ENCODE measurements around the gene AP1G2.

AP1G2 gene

DNA sequence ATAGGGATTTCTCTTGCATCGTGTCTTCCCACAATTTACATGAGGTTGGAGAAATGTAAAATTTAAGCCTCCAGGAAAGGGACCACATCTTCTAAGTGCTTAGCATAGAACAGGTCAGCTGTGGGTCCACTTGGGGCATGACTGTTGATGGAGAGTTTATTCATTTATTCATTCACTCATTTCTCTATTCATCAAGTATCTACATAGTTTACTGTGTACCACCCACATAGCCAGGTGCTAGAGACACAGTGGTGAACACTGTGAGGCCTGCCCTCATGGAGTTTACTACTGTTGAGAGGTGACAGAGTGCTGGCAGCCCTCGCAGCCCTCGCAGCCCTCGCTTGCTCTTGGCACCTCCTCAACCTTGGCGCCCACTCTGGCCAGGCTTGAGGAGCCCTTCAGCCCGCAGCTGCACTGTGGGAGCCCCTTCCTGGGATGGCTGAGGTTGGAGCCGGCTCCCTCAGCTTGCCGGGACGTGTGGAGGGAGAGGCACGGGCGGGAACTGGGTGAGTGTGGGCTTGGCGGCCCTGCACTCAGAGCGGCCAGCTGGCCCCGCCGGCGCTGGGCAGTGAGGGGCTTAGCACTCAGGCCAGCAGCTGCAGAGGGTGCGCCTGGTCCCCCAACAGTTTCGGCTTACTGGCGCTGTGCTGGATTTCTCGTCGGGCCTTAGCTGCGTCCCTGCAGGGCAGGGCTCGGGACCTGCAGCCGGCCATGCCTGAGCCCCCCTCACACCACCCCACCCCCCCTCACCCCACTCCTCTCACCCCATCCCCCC is 12.7 kb upstream of the AP1G2 start:
- H3K27me3 ChIP-seq (ENCODE audit: insufficient read depth, low read depth, severe bottlenecking), result peaks cover 5% of the 10 kb centered on the region
- no peak overlapping the region for H3K4me3 ChIP-seq (ENCODE audit: low read depth, low read length)
- DNase-seq, result no peak
- no peaks in the 10 kb centered on the region for H3K36me3 ChIP-seq
- H3K9me3 ChIP-seq (ENCODE audit: severe bottlenecking), result no peaks in the 10 kb centered on the region
- TF ChIP-seq CTCF (IDR thresholded peaks at IDR 0.05; ENCODE audit: low read depth, low read length), result no peak
- no peak overlapping the region for H3K27ac ChIP-seq

- DNase-seq, result no peak
- Histone ChIP-seq H3K4me3 (ENCODE audit: low read depth, low read length) (no peak overlapping the region), H3K9me3 (ENCODE audit: severe bottlenecking) (no peaks in the 10 kb centered on the region), H3K36me3 (no peaks in the 10 kb centered on the region), H3K27ac (no peak overlapping the region), H3K27me3 (ENCODE audit: insufficient read depth, low read depth, severe bottlenecking) (peaks cover 5% of the 10 kb centered on the region)
- no peak for TF ChIP-seq CTCF (IDR thresholded peaks at IDR 0.05; ENCODE audit: low read depth, low read length)
These were observed 12.1 kb upstream of the AP1G2 start for GRCh38 chr14:23579739-23580138.

- H3K4me3 ChIP-seq (ENCODE audit: low read depth, low read length), result no peak overlapping the region
These were observed 11.7 kb upstream of the AP1G2 start for GRCh38 chr14:23579311-23579630.

GRCh38 chr14:23578560-23579310 is 11.1 kb upstream of the AP1G2 start, which contains the start of gene JPH4:
TSS of gene JPH4 (minus strand) at chr14:23578790. CDS start at chr14:23577453, 1,337 bp downstream.
- no peak for TF ChIP-seq CTCF (IDR thresholded peaks at IDR 0.05; ENCODE audit: low read depth, low read length)
- no peaks in the 10 kb centered on the region for H3K36me3 ChIP-seq
- H3K4me3 ChIP-seq (ENCODE audit: low read depth, low read length), result peak within 1 kb of the TSS; percentile 63
- no peaks in the 10 kb centered on the region for H3K9me3 ChIP-seq (ENCODE audit: severe bottlenecking)
- peaks cover 5% of the 10 kb centered on the region for H3K27me3 ChIP-seq (ENCODE audit: insufficient read depth, low read depth, severe bottlenecking)
- no peak within 1 kb of the TSS for H3K27ac ChIP-seq
- peak; percentile 51 for DNase-seq

More at GRCh38 chr14:23579311-23579630, 11.7 kb upstream of the AP1G2 start:
- H3K36me3 ChIP-seq, result no peaks in the 10 kb centered on the region
- H3K27ac ChIP-seq, result no peak overlapping the region
- H3K9me3 ChIP-seq (ENCODE audit: severe bottlenecking), result no peaks in the 10 kb centered on the region
- DNase-seq, result no peak
- no peak for TF ChIP-seq CTCF (IDR thresholded peaks at IDR 0.05; ENCODE audit: low read depth, low read length)
- peaks cover 5% of the 10 kb centered on the region for H3K27me3 ChIP-seq (ENCODE audit: insufficient read depth, low read depth, severe bottlenecking)

DNA sequence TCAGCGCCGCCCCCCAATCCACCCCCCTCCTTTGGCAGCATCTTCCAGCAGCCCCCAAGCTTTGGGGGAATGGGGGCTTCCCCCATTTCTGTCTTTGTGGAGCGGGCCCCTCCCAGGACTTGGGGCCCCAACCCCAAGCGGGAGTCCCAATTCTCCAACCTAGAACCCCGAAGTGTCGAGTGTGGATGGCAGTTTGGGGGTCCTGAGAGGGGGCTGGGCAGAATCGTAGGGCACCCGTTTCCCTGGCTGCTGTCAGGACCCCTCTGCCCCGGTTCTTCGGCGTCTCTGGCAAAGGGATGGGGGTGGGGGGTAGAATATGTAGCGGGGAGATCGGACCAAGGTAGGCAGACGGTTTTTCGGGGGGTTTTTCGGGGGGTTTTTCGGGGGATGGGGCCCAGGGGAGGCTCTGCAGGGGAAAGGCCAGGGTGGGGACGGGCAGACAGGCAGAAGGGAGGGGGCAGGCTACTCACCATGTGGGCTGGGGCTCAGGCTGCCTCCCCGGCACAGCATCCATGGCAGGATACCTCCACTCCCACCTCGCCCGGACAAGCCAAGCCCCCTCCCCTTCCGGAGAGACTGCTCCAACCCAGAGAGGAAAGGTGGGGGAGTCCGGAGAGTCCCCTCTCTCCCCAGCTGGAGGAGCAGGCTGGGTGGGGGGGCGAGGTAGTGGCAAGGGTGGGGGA is 10.3 kb upstream of the AP1G2 start:
- DNase-seq, result no peak
- TF ChIP-seq CTCF (IDR thresholded peaks at IDR 0.05; ENCODE audit: low read depth, low read length), result no peak
- Histone ChIP-seq H3K9me3 (ENCODE audit: severe bottlenecking) (no peaks in the 10 kb centered on the region), H3K27me3 (ENCODE audit: insufficient read depth, low read depth, severe bottlenecking) (peaks cover 5% of the 10 kb centered on the region), H3K27ac (no peak overlapping the region), H3K4me3 (ENCODE audit: low read depth, low read length) (peak overlapping the region; percentile 63), H3K36me3 (no peaks in the 10 kb centered on the region)

Data from WERI-Rb-1 (cell line).